Left cardiac atrium (tissue), 4 donors: ENCODE measurements around the gene MYO5B. TPM values are rescaled to one million over a fixed set of nuclear protein-coding genes. Genes with fewer than 3 reads are reported as not detected.
"Not testable (repeated sequence)": the region's sequence is repeated elsewhere in the genome, so short reads cannot be mapped to it uniquely, and the experiment has no call there.

ENCODE experiments used
- ATAC-seq, 2 donors: fragments of 200-7000 bp; cut with Tn5 transposase; one replicate each; pipeline ENCODE4 v1.9.1; 2020; ENCODE audit warnings: mild to moderate bottlenecking in 2 of 2, moderate library complexity in 2 of 2
- DNase-seq: peaks from one replicate; pipeline ENCODE4 v3.0.0-alpha.2; 2020
- intact Hi-C, 2 donors: fragments of 100-400 bp; cut with DNase I; formaldehyde crosslinking; loops; one replicate each; pipeline versions ENCODE4 v1.14.1 to v1.15.1; 2022 to 2023
- total RNA-seq, 2 donors: library from RNA; stranded (reverse); fragmentation: NEBNext Ultra II Directional; extraction: Animal tissue kit (Norgen Biotek cat#: 25700); gene quantifications; one replicate each; pipeline ENCODE4 v1.2.1, GENCODE V29; 2021
- donor health status: DM: no; HTN: yes; CAD: no.
- donor health status: DM: no; HTN: yes; CAD: no; lungs with severe emphysema.
- donor health status: DM: yes; HTN: yes; CAD: no.
- donor health status: Dilated cardiomyopathy.

MYO5B gene
- total RNA-seq, 2 donors from 2014 or later = 4.6 to 7.2 TPM

- intact Hi-C loops = no loop called here
These were observed 301.9 kb downstream of the MYO5B start for GRCh38 chr18:49893036-49893435.

GRCh38 chr18:49892148-49892924, 302.6 kb downstream of the MYO5B start:
- intact Hi-C loops = no loop called here
- DNase-seq = no peak

More at GRCh38 chr18:49893036-49893435, 301.9 kb downstream of the MYO5B start:
- no peak for ATAC-seq
- no peak for DNase-seq

GRCh38 chr18:49890041-49890440, 304.9 kb downstream of the MYO5B start:
- no peak for ATAC-seq
- no peak for DNase-seq
- intact Hi-C loops = no loop called here

More at GRCh38 chr18:49892148-49892924, 302.6 kb downstream of the MYO5B start:
- no peak for ATAC-seq

GRCh38 chr18:49889552-49889951, 305.4 kb downstream of the MYO5B start:
- DNase-seq, ATAC-seq, intact Hi-C loops: not testable (repeated sequence)

GRCh38 chr18:49886891-49887764, 307.8 kb downstream of the MYO5B start:
- DNase-seq (no peak), ATAC-seq (no peak)
- intact Hi-C loops = no loop called here

GRCh38 chr18:49884959-49885358, 310.0 kb downstream of the MYO5B start:
- DNase-seq (no peak), ATAC-seq (no peak)
- intact Hi-C loops = no loop called here

GRCh38 chr18:49884465-49884864, 310.5 kb downstream of the MYO5B start:
- intact Hi-C loops = no loop called here
- no peak for ATAC-seq

GRCh38 chr18:49880661-49881060, 314.3 kb downstream of the MYO5B start:
- DNase-seq (no peak), ATAC-seq (no peak)
- intact Hi-C loops = no loop called here

More at GRCh38 chr18:49884465-49884864, 310.5 kb downstream of the MYO5B start:
- DNase-seq = no peak

- ATAC-seq (peak in 1 of 2 donors; percentile 46), DNase-seq (no peak)
- intact Hi-C loops = no loop called here
These were observed 315.7 kb downstream of the MYO5B start for GRCh38 chr18:49879271-49879580.

- DNase-seq (peak; percentile 39), ATAC-seq (peak; percentile 76 to 80)
- intact Hi-C loops = no loop called here
These were observed 316.2 kb downstream of the MYO5B start for GRCh38 chr18:49878567-49879270.

GRCh38 chr18:49878015-49878414, 316.9 kb downstream of the MYO5B start:
- no peak for ATAC-seq

GRCh38 chr18:49876536-49876935, 318.4 kb downstream of the MYO5B start:
- intact Hi-C loops = no loop called here
- no peak for ATAC-seq
- DNase-seq = no peak

More at GRCh38 chr18:49878015-49878414, 316.9 kb downstream of the MYO5B start:
- DNase-seq = no peak
- intact Hi-C loops = no loop called here

GRCh38 chr18:49875783-49876182, 319.2 kb downstream of the MYO5B start:
- ATAC-seq = no peak
- DNase-seq = no peak
- intact Hi-C loops = no loop called here

- ATAC-seq (no peak), DNase-seq (no peak)
- intact Hi-C loops = no loop called here
These were observed 319.8 kb downstream of the MYO5B start for GRCh38 chr18:49875155-49875554.

GRCh38 chr18:49874238-49874637, 320.7 kb downstream of the MYO5B start:
- ATAC-seq (no peak), DNase-seq (no peak)
- intact Hi-C loops = no loop called here

- DNase-seq = no peak
- intact Hi-C loops = loop anchor here in 1 of 2 donors (10.0 kb wide), 1 partner anchor 135 kb away; no protein-coding TSS in a partner anchor
- no peak for ATAC-seq
These were observed 325.6 kb downstream of the MYO5B start for GRCh38 chr18:49869354-49869753.

GRCh38 chr18:49866680-49867079, 328.3 kb downstream of the MYO5B start:
- DNase-seq = no peak
- intact Hi-C loops = loop anchor here in 1 of 2 donors (10.0 kb wide), 1 partner anchor 132 kb away; no protein-coding TSS in a partner anchor
- no peak for ATAC-seq

- ATAC-seq (peak in 1 of 2 donors; percentile 67), DNase-seq (no peak)
- intact Hi-C loops = loop anchor here in 1 of 2 donors (10.0 kb wide), 1 partner anchor 131 kb away; no protein-coding TSS in a partner anchor
These were observed 329.5 kb downstream of the MYO5B start for GRCh38 chr18:49865401-49865800.
